Astrocyte (in vitro differentiated cells and primary cell): ENCODE results near the gene PPP6R3. TPM values are rescaled to one million over a fixed set of nuclear protein-coding genes. Genes with fewer than 3 reads are reported as not detected.

Experiments
- DNase-seq: peaks from one replicate; pipeline ENCODE4 v3.0.0-alpha.2; 2010; ENCODE audit warnings: low read depth
- FAIRE-seq: peaks from 2 replicates; lab custom pipeline; 2011; peaks lifted over from hg19 to GRCh38; lab: Jason Lieb, UNC
- H2AFZ ChIP-seq: 2 replicates; pipeline ENCODE4 v1.6.0; 2012; ENCODE audit warnings: low read depth, low read length, inconsistent platforms
- H3K27ac ChIP-seq: 2 replicates; pipeline ENCODE4 v1.5.1; 2011; ENCODE audit warnings: low read depth, low read length, inconsistent platforms
- H3K27me3 ChIP-seq: 2 replicates; pipeline ENCODE4 v1.6.0; 2011; ENCODE audit warnings: low read length, inconsistent platforms; ENCODE audit not compliant: insufficient read depth
- H3K36me3 ChIP-seq: 2 replicates; pipeline ENCODE4 v1.5.1; 2011; ENCODE audit warnings: low read length, inconsistent platforms; ENCODE audit not compliant: insufficient read depth
- H3K4me1 ChIP-seq: 2 replicates; pipeline ENCODE4 v1.5.1; 2011; ENCODE audit warnings: low read length, inconsistent platforms; ENCODE audit not compliant: insufficient read depth
- H3K4me2 ChIP-seq: 2 replicates; pipeline ENCODE4 v1.6.0; 2012; ENCODE audit warnings: low read length, inconsistent platforms
- H3K4me3 ChIP-seq: 2 replicates; pipeline ENCODE4 v1.5.1; 2011; ENCODE audit warnings: low read depth, mild to moderate bottlenecking, low read length, inconsistent platforms; ENCODE audit not compliant: insufficient read depth
- H3K79me2 ChIP-seq: 2 replicates; pipeline ENCODE4 v1.6.0; 2012; ENCODE audit warnings: mild to moderate bottlenecking, low read length, inconsistent platforms; ENCODE audit not compliant: insufficient read depth
- H3K9ac ChIP-seq: 2 replicates; pipeline ENCODE4 v1.6.0; 2012; ENCODE audit warnings: mild to moderate bottlenecking, low read length, inconsistent platforms
- H3K9me3 ChIP-seq: 2 replicates; pipeline ENCODE4 v1.5.1; 2012; ENCODE audit warnings: low read depth, mild to moderate bottlenecking, low read length, inconsistent platforms; ENCODE audit not compliant: insufficient read depth
- H4K20me1 ChIP-seq: 2 replicates; pipeline ENCODE4 v1.6.0; 2012; ENCODE audit warnings: low read length, inconsistent platforms; ENCODE audit not compliant: insufficient read depth
- H3K27ac Mint-ChIP-seq: one replicate; pipeline ENCODE4 v1.8.0; 2021; ENCODE audit warnings: mild to moderate bottlenecking, mixed read lengths; ENCODE audit not compliant: unreplicated experiment
- H3K27me3 Mint-ChIP-seq: one replicate; pipeline ENCODE4 v1.8.0; 2021; ENCODE audit warnings: low read depth, mixed read lengths; ENCODE audit not compliant: unreplicated experiment
- H3K36me3 Mint-ChIP-seq: one replicate; pipeline ENCODE4 v1.8.0; 2021; ENCODE audit warnings: low read depth, mixed read lengths; ENCODE audit not compliant: unreplicated experiment
- H3K4me1 Mint-ChIP-seq: one replicate; pipeline ENCODE4 v1.8.0; 2021; ENCODE audit warnings: low read depth, mixed read lengths; ENCODE audit not compliant: unreplicated experiment
- H3K4me3 Mint-ChIP-seq: one replicate; pipeline ENCODE4 v1.8.0; 2021; ENCODE audit warnings: mild to moderate bottlenecking, moderate library complexity, mixed read lengths; ENCODE audit not compliant: unreplicated experiment
- H3K9me3 Mint-ChIP-seq: one replicate; pipeline ENCODE4 v1.8.0; 2021; ENCODE audit warnings: mild to moderate bottlenecking, mixed read lengths; ENCODE audit not compliant: unreplicated experiment
- EZH2 ChIP-seq: IDR thresholded peaks from 2 replicates; pipeline ENCODE4 v1.6.1; 2012; ENCODE audit warnings: mild to moderate bottlenecking, low read length, inconsistent platforms; ENCODE audit not compliant: insufficient read depth
- total RNA-seq: library from RNA; stranded (reverse); gene quantifications from 2 replicates; pipeline ENCODE4 v1.2.1, GENCODE V29; 2021
- TF ChIP-seq, protein P1 (sequence below): IDR thresholded peaks from 2 replicates; pipeline ENCODE4 v1.5.1; 2011; ENCODE audit warnings: low read depth, mild to moderate bottlenecking, inconsistent platforms, low read length, moderate library complexity; ENCODE audit not compliant: insufficient read depth

PPP6R3 gene
- total RNA-seq, 1 donor from 2014 or later, result 97.8 TPM

DNA sequence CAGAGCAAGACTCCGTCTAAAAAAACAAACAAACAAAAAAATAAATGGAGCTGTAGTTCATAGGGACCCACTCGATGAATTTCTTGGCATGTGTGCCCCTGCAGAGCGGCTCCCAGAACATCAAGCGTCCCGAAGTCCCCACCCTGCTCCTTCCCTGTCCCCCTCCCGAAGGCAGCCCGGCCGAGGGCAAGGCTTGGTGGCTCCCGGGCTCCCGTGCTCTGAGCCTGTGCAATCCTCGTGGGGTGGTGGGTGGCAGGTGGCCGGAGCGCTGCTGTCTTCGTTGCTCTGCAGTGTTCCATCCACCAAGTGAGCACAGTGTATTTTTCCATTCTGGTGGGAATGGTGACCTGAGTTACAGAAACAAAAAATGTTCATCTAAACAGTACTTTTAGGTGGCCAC, 190.2 kb downstream of the PPP6R3 start:
- Mint-ChIP-seq H3K36me3 (no peaks in the 10 kb centered on the region), H3K4me1 (no peaks in the 10 kb centered on the region), H3K4me3 (no peak overlapping the region), H3K27ac (no peak overlapping the region), H3K27me3 (peaks cover 10% of the 10 kb centered on the region), H3K9me3 (peaks cover 20% of the 10 kb centered on the region)
- H2AFZ ChIP-seq, result no peak overlapping the region
- no peaks in the 10 kb centered on the region for H3K4me1 ChIP-seq
- H3K27me3 ChIP-seq, result peaks cover 32% of the 10 kb centered on the region
- no peaks in the 10 kb centered on the region for H3K79me2 ChIP-seq
- H3K4me3 ChIP-seq, result no peak overlapping the region
- no peaks in the 10 kb centered on the region for H3K36me3 ChIP-seq
- H4K20me1 ChIP-seq, result no peaks in the 10 kb centered on the region
- no peak overlapping the region for H3K9ac ChIP-seq
- H3K4me2 ChIP-seq, result no peak overlapping the region
- FAIRE-seq (no peak), DNase-seq (no peak)
- no peak overlapping the region for H3K27ac ChIP-seq
- TF ChIP-seq EZH2, result no peak
- TF ChIP-seq, protein P1, sequence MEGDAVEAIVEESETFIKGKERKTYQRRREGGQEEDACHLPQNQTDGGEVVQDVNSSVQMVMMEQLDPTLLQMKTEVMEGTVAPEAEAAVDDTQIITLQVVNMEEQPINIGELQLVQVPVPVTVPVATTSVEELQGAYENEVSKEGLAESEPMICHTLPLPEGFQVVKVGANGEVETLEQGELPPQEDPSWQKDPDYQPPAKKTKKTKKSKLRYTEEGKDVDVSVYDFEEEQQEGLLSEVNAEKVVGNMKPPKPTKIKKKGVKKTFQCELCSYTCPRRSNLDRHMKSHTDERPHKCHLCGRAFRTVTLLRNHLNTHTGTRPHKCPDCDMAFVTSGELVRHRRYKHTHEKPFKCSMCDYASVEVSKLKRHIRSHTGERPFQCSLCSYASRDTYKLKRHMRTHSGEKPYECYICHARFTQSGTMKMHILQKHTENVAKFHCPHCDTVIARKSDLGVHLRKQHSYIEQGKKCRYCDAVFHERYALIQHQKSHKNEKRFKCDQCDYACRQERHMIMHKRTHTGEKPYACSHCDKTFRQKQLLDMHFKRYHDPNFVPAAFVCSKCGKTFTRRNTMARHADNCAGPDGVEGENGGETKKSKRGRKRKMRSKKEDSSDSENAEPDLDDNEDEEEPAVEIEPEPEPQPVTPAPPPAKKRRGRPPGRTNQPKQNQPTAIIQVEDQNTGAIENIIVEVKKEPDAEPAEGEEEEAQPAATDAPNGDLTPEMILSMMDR, result no peak
- peaks cover 13% of the 10 kb centered on the region for H3K9me3 ChIP-seq

DNA sequence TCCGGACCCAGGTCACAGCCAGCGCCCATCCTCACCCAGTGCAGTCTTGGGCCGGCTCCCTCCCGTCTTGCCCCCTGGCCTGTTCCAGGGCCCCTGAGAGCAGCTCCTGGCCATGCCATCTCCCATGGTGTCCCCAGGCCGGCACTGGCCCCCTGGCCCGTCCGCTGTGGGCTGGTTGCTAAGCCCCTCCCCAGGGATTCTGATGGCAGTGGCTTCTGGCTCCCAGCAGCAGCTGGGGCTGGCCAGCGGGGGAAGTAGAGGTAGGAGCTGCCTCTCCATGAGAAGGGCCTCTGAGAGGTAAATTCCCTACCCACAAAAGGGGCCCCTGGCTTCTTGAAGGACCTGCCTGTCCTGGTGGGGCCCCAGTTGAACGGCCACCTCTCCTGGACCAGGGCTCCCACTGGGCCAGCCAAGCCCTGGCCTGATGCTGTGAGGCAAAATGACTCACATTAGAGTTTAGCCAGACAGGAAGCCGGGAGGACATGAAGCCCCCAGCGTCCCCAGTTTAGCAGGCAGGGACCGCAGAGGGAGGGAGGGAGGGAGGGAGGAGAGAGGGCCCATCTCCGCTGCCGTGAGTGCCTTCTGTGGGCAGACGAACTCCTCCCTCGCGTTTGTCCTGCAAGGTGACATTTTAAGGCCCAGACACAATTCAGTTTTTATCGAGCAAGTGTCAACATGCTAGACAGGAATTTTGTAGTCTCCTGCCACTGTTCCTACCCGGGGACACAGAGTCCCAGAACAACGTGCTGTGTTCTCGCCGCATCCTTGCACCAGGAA, 190.8 kb downstream of the PPP6R3 start:
- Histone ChIP-seq H4K20me1 (no peaks in the 10 kb centered on the region), H3K4me1 (no peaks in the 10 kb centered on the region), H3K4me3 (no peak overlapping the region), H3K27ac (no peak overlapping the region), H3K9ac (no peak overlapping the region), H2AFZ (no peak overlapping the region), H3K27me3 (peaks cover 33% of the 10 kb centered on the region), H3K4me2 (no peak overlapping the region), H3K9me3 (peaks cover 14% of the 10 kb centered on the region), H3K79me2 (no peaks in the 10 kb centered on the region), H3K36me3 (no peaks in the 10 kb centered on the region)
- no peak for DNase-seq
- Mint-ChIP-seq H3K36me3 (no peaks in the 10 kb centered on the region), H3K4me1 (no peaks in the 10 kb centered on the region), H3K27me3 (peaks cover 13% of the 10 kb centered on the region), H3K4me3 (no peak overlapping the region), H3K9me3 (peaks cover 23% of the 10 kb centered on the region), H3K27ac (no peak overlapping the region)
- FAIRE-seq, result no peak
- TF ChIP-seq, protein P1, result no peak
- no peak for TF ChIP-seq EZH2
